ENCODE data around the gene NCOA1.
A peak's percentile ranks its signal among the peaks of the same experiment; 100 is the strongest.
"Not testable (repeated sequence)": the region's sequence is repeated elsewhere in the genome, so short reads cannot be mapped to it uniquely, and the experiment has no call there.

Gene NCOA1

GRCh38 chr2:24466871-24467870 is 23.9 kb upstream of the NCOA1 start:
- TF ChIP-seq, protein P1, sequence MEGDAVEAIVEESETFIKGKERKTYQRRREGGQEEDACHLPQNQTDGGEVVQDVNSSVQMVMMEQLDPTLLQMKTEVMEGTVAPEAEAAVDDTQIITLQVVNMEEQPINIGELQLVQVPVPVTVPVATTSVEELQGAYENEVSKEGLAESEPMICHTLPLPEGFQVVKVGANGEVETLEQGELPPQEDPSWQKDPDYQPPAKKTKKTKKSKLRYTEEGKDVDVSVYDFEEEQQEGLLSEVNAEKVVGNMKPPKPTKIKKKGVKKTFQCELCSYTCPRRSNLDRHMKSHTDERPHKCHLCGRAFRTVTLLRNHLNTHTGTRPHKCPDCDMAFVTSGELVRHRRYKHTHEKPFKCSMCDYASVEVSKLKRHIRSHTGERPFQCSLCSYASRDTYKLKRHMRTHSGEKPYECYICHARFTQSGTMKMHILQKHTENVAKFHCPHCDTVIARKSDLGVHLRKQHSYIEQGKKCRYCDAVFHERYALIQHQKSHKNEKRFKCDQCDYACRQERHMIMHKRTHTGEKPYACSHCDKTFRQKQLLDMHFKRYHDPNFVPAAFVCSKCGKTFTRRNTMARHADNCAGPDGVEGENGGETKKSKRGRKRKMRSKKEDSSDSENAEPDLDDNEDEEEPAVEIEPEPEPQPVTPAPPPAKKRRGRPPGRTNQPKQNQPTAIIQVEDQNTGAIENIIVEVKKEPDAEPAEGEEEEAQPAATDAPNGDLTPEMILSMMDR (IDR thresholded peaks at IDR 0.05; ENCODE audit: borderline replicate concordance, extremely low read depth, low read length, poor library complexity, severe bottlenecking), result no peak
- no peak for TF ChIP-seq EZH2 (IDR thresholded peaks at IDR 0.05; ENCODE audit: borderline replicate concordance, low read depth, low read length, severe bottlenecking)

GRCh38 chr2:24468453-24468852 is 22.6 kb upstream of the NCOA1 start:
- H3K4me2 ChIP-seq (ENCODE audit: insufficient read depth, low read length); ATAC-seq (ENCODE audit: insufficient read depth, low read depth); H3K79me2 ChIP-seq (ENCODE audit: insufficient read depth, low read length); H2AFZ ChIP-seq (ENCODE audit: low read depth, low read length); H4K20me1 ChIP-seq (ENCODE audit: insufficient read depth, low read length); H3K27me3 ChIP-seq (ENCODE audit: insufficient read depth, low read length, poor library complexity); DNase-seq; H3K36me3 ChIP-seq (ENCODE audit: insufficient read depth, low read length); H3K4me3 ChIP-seq (ENCODE audit: low read depth in 1 of 2, low read length in 2 of 2); H3K9ac ChIP-seq (ENCODE audit: low read depth, low read length); H3K27ac ChIP-seq (ENCODE audit: low read length); H3K4me1 ChIP-seq (ENCODE audit: insufficient read depth, low read length); H3K9me3 ChIP-seq (ENCODE audit: insufficient read depth, low read length, severe bottlenecking): not testable (repeated sequence)

More at GRCh38 chr2:24466871-24467870, 23.9 kb upstream of the NCOA1 start:
- Histone ChIP-seq H2AFZ (ENCODE audit: low read depth, low read length) (no peak overlapping the region), H3K36me3 (ENCODE audit: insufficient read depth, low read length) (no peaks in the 10 kb centered on the region), H3K4me2 (ENCODE audit: insufficient read depth, low read length) (no peak overlapping the region), H3K9ac (ENCODE audit: low read depth, low read length) (no peak overlapping the region), H3K9me3 (ENCODE audit: insufficient read depth, low read length, severe bottlenecking) (no peaks in the 10 kb centered on the region), H3K27ac (ENCODE audit: low read length) (no peak overlapping the region), H3K4me3 (ENCODE audit: low read depth in 1 of 2, low read length in 2 of 2) (no peak overlapping the region), H3K4me1 (ENCODE audit: insufficient read depth, low read length) (no peaks in the 10 kb centered on the region), H3K27me3 (ENCODE audit: insufficient read depth, low read length, poor library complexity) (no peaks in the 10 kb centered on the region), H4K20me1 (ENCODE audit: insufficient read depth, low read length) (no peaks in the 10 kb centered on the region), H3K79me2 (ENCODE audit: insufficient read depth, low read length) (no peaks in the 10 kb centered on the region)
- DNase-seq (no peak), ATAC-seq (ENCODE audit: insufficient read depth, low read depth) (no peak)

DNA sequence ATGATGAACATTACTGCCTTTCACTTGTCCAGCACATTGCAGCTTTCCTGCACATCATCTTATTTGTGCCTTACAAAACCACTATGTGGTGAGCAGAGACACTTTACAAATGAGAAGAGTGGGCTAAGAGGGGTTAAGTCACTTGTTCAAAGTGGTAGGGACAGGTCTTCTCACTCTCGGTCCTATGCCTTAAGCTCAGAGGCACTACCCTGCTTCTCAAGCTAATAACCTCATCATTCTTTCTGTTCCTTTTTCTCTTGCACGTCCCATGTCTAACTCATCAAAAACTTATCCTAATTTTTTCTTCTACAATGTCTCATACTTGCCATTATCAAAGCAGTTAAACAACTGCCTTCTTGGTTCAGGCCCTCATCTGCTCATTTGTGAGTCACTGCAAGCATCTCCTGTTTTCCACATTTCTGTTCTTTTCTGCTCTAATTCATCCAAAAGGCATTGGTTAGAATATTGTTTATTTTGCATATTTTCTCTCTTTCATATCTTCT is 21.9 kb upstream of the NCOA1 start:
- Histone ChIP-seq H3K4me1 (ENCODE audit: insufficient read depth, low read length) (no peaks in the 10 kb centered on the region), H3K4me2 (ENCODE audit: insufficient read depth, low read length) (no peak overlapping the region), H3K36me3 (ENCODE audit: insufficient read depth, low read length) (no peaks in the 10 kb centered on the region), H3K9ac (ENCODE audit: low read depth, low read length) (no peak overlapping the region), H2AFZ (ENCODE audit: low read depth, low read length) (no peak overlapping the region), H3K9me3 (ENCODE audit: insufficient read depth, low read length, severe bottlenecking) (no peaks in the 10 kb centered on the region), H3K27me3 (ENCODE audit: insufficient read depth, low read length, poor library complexity) (no peaks in the 10 kb centered on the region), H3K79me2 (ENCODE audit: insufficient read depth, low read length) (no peaks in the 10 kb centered on the region), H3K27ac (ENCODE audit: low read length) (no peak overlapping the region), H3K4me3 (ENCODE audit: low read depth in 1 of 2, low read length in 2 of 2) (no peak overlapping the region), H4K20me1 (ENCODE audit: insufficient read depth, low read length) (no peaks in the 10 kb centered on the region)
- ATAC-seq (ENCODE audit: insufficient read depth, low read depth) (no peak), DNase-seq (no peak)
- TF ChIP-seq, protein P1 (IDR thresholded peaks at IDR 0.05; ENCODE audit: borderline replicate concordance, extremely low read depth, low read length, poor library complexity, severe bottlenecking), result no peak
- no peak for TF ChIP-seq EZH2 (IDR thresholded peaks at IDR 0.05; ENCODE audit: borderline replicate concordance, low read depth, low read length, severe bottlenecking)

DNA sequence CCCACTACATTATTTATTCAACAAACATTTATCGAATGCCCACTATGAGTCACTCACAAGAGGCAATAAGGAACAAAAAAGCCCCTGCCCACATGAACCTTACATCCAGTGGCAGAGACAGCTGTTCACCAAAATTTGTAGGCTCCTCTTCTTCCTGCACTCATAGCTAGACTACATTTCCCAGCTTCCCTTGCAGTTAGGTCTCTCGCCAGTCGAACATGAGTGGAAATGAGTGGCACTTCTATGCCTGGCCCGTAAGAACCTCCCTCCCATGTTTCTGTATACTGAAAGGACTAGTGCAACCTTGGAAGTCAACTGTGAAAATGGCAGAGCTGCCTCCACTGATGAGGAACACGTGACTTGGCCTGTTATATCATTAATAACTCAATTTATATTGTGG is 19.4 kb upstream of the NCOA1 start:
- TF ChIP-seq EZH2 (IDR thresholded peaks at IDR 0.05; ENCODE audit: borderline replicate concordance, low read depth, low read length, severe bottlenecking), result no peak
- TF ChIP-seq, protein P1 (IDR thresholded peaks at IDR 0.05; ENCODE audit: borderline replicate concordance, extremely low read depth, low read length, poor library complexity, severe bottlenecking), result no peak
- Histone ChIP-seq H3K4me3 (ENCODE audit: low read depth in 1 of 2, low read length in 2 of 2) (no peak overlapping the region), H3K27ac (ENCODE audit: low read length) (no peak overlapping the region), H3K79me2 (ENCODE audit: insufficient read depth, low read length) (no peaks in the 10 kb centered on the region), H3K9me3 (ENCODE audit: insufficient read depth, low read length, severe bottlenecking) (no peaks in the 10 kb centered on the region), H2AFZ (ENCODE audit: low read depth, low read length) (no peak overlapping the region), H4K20me1 (ENCODE audit: insufficient read depth, low read length) (no peaks in the 10 kb centered on the region), H3K4me1 (ENCODE audit: insufficient read depth, low read length) (no peaks in the 10 kb centered on the region), H3K36me3 (ENCODE audit: insufficient read depth, low read length) (no peaks in the 10 kb centered on the region), H3K27me3 (ENCODE audit: insufficient read depth, low read length, poor library complexity) (no peaks in the 10 kb centered on the region), H3K4me2 (ENCODE audit: insufficient read depth, low read length) (no peak overlapping the region), H3K9ac (ENCODE audit: low read depth, low read length) (no peak overlapping the region)
- ATAC-seq (ENCODE audit: insufficient read depth, low read depth) (peak; percentile 61; the same call in 2 of the 3 replicates), DNase-seq (peak; percentile 10)
